OCI-LY7 (cell line): ENCODE data around the gene ERGIC1.

Experiments
- EZH2phosphoT487 ChIP-seq: fragments of 200-600 bp; sonication (generic); IDR thresholded peaks from 2 replicates; pipeline ENCODE4 v1.6.1; 2018; ENCODE audit warnings: low read depth, borderline replicate concordance, mild to moderate bottlenecking, mixed run types, antibody characterized with exemption, low read length, moderate library complexity, mixed read lengths
- TF ChIP-seq, protein P1 (sequence below): fragments of 200-600 bp; sonication (generic); conservative IDR thresholded peaks from 2 replicates; pipeline ENCODE4 v1.5.1; 2014; ENCODE audit warnings: mild to moderate bottlenecking, antibody characterized with exemption, low read length, moderate library complexity, mixed read lengths

DNA sequence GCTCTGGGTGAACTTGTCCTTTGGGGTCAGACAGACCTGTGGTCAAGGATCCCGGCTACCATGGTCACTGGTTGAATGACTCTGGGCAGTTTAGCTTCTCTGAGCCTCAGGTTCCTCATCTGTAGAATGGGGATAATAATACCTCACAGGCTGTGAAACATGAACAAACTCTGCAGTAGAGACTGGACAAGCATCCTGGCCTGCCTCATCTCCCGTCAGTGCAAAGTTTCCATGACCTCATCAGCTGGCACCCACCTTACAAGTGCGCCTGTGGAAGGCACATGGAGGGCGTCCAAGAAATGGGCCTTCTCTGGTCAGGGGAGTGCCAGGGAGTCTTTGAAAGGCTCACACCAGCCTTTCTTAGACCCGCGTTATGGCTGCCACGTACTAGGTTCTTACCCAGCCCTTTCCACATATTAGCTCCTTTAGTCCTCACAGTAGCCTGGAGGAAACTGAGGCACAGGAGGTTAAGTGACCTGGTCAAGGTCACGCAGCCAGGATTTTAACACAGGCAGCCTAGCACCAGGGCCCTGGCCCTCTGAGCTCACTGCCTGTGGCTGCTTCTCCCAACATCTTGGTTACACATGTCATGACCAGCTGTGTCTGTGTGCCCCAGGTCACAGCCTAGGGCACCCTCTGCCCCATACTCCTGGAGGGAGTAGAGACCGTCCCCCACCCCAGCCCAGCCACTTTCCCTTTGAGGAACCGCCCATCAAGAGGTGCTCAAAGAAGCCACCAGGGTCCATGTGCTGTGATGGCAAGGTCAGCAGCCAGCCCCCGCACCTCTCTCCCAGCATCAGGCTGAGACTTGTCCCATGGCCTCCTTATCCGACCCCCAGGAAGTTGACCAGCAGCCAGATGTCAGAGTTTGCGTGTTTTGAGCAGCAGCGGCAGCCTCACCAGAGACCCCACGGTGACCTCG lies 85.7 kb downstream of the ERGIC1 start:
- TF ChIP-seq, protein P1, sequence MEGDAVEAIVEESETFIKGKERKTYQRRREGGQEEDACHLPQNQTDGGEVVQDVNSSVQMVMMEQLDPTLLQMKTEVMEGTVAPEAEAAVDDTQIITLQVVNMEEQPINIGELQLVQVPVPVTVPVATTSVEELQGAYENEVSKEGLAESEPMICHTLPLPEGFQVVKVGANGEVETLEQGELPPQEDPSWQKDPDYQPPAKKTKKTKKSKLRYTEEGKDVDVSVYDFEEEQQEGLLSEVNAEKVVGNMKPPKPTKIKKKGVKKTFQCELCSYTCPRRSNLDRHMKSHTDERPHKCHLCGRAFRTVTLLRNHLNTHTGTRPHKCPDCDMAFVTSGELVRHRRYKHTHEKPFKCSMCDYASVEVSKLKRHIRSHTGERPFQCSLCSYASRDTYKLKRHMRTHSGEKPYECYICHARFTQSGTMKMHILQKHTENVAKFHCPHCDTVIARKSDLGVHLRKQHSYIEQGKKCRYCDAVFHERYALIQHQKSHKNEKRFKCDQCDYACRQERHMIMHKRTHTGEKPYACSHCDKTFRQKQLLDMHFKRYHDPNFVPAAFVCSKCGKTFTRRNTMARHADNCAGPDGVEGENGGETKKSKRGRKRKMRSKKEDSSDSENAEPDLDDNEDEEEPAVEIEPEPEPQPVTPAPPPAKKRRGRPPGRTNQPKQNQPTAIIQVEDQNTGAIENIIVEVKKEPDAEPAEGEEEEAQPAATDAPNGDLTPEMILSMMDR, result no peak
- no peak for TF ChIP-seq EZH2phosphoT487
